ENCODE results near the gene G0S2.
"Not testable (repeated sequence)": the region's sequence is repeated elsewhere in the genome, so short reads cannot be mapped to it uniquely, and the experiment has no call there.

The G0S2 gene

GRCh38 chr1:209675565-209676154 is 448 bp downstream of the G0S2 start:
- CTCF ChIA-PET, result interaction anchor here (0.8 to 2.3 kb wide), 8 partner anchors 17 to 108 kb away, joined by 3 to 10 read pairs (median 3); no protein-coding TSS in a partner anchor
- Mint-ChIP-seq H3K4me1 (peaks cover 64% of the 10 kb centered on the region), H3K4me3 (peak overlapping the region; percentile 63), H3K27ac (no peak overlapping the region), H3K27me3 (peaks cover 58% of the 10 kb centered on the region), H3K9me3 (no peaks in the 10 kb centered on the region), H3K36me3 (peaks cover 9% of the 10 kb centered on the region)
- no peak for DNase-seq

GRCh38 chr1:209678981-209679539 is 3.8 kb downstream of the G0S2 start:
- DNase-seq, result no peak
- Mint-ChIP-seq H3K36me3 (peaks cover 9% of the 10 kb centered on the region), H3K4me3 (no peak overlapping the region), H3K27ac (no peak overlapping the region), H3K9me3 (no peaks in the 10 kb centered on the region), H3K27me3 (peaks cover 55% of the 10 kb centered on the region), H3K4me1 (peaks cover 32% of the 10 kb centered on the region)
- CTCF ChIA-PET, result interaction anchor here (1.1 kb wide), 1 partner anchor 11 kb away, joined by 3 read pairs; no protein-coding TSS in a partner anchor

GRCh38 chr1:209685821-209686220 is 10.6 kb downstream of the G0S2 start:
- H3K4me1 Mint-ChIP-seq, result peaks cover 54% of the 10 kb centered on the region
- CTCF ChIA-PET, result interaction anchor here (0.6 to 3.3 kb wide), 9 partner anchors 12 to 83 kb away, joined by 3 to 14 read pairs (median 3); no protein-coding TSS in a partner anchor
- H3K4me3 Mint-ChIP-seq, result peak overlapping the region; percentile 43

GRCh38 chr1:209686322-209686721 is 11.1 kb downstream of the G0S2 start:
- Mint-ChIP-seq H3K36me3 (peaks cover 13% of the 10 kb centered on the region), H3K4me3 (peak overlapping the region; percentile 43), H3K27ac (peak overlapping the region; percentile 69), H3K9me3 (peaks cover 2% of the 10 kb centered on the region), H3K4me1 (peaks cover 59% of the 10 kb centered on the region), H3K27me3 (peaks cover 8% of the 10 kb centered on the region)
- CTCF ChIA-PET, result interaction anchor here (0.6 to 3.3 kb wide), 10 partner anchors 10 to 83 kb away, joined by 3 to 14 read pairs (median 4); no protein-coding TSS in a partner anchor
- no peak for DNase-seq

More at GRCh38 chr1:209685821-209686220, 10.6 kb downstream of the G0S2 start:
- Mint-ChIP-seq H3K36me3 (peaks cover 13% of the 10 kb centered on the region), H3K27me3 (peaks cover 8% of the 10 kb centered on the region), H3K9me3 (peaks cover 2% of the 10 kb centered on the region), H3K27ac (peak overlapping the region; percentile 69)
- peak; percentile 73 for DNase-seq

GRCh38 chr1:209688746-209689234 is 13.6 kb downstream of the G0S2 start:
- Mint-ChIP-seq H3K27me3 (peaks cover 11% of the 10 kb centered on the region), H3K36me3 (peaks cover 13% of the 10 kb centered on the region), H3K27ac (no peak overlapping the region), H3K4me3 (no peak overlapping the region), H3K9me3 (peaks cover 2% of the 10 kb centered on the region), H3K4me1 (peaks cover 75% of the 10 kb centered on the region)
- DNase-seq, result no peak
- CTCF ChIA-PET, result interaction anchor here (1.0 to 3.4 kb wide), 6 partner anchors 39 to 119 kb away, joined by 3 to 12 read pairs (median 5); no protein-coding TSS in a partner anchor

GRCh38 chr1:209689477-209689876 is 14.3 kb downstream of the G0S2 start:
- Mint-ChIP-seq H3K4me1 (peaks cover 75% of the 10 kb centered on the region), H3K9me3 (peaks cover 2% of the 10 kb centered on the region), H3K36me3 (peaks cover 13% of the 10 kb centered on the region), H3K4me3 (no peak overlapping the region), H3K27ac (no peak overlapping the region), H3K27me3 (peaks cover 14% of the 10 kb centered on the region)
- CTCF ChIA-PET, result interaction anchor here (0.8 to 3.4 kb wide), 7 partner anchors 10 to 113 kb away, joined by 3 to 12 read pairs (median 5); partner anchors contain the start of gene HSD11B1
- DNase-seq, result no peak

- Mint-ChIP-seq H3K27me3 (peaks cover 10% of the 10 kb centered on the region), H3K27ac (no peak overlapping the region), H3K36me3 (peaks cover 9% of the 10 kb centered on the region), H3K4me1 (peaks cover 63% of the 10 kb centered on the region), H3K9me3 (peaks cover 2% of the 10 kb centered on the region), H3K4me3 (no peak overlapping the region)
- CTCF ChIA-PET, result interaction anchor here (0.9 to 4.0 kb wide), 10 partner anchors 11 to 125 kb away, joined by 3 to 25 read pairs (median 4); partner anchors contain the start of gene CAMK1G
- DNase-seq, result no peak
These were observed 16.0 kb downstream of the G0S2 start for GRCh38 chr1:209691237-209691636.

- H3K27ac Mint-ChIP-seq, result no peak overlapping the region
- H3K4me3 Mint-ChIP-seq, result no peak overlapping the region
- CTCF ChIA-PET, result interaction anchor here (0.6 to 4.0 kb wide), 15 partner anchors 15 to 127 kb away, joined by 3 to 25 read pairs (median 5); partner anchors contain the start of genes CAMK1G and G0S2
These were observed 17.1 kb downstream of the G0S2 start for GRCh38 chr1:209692296-209692695.

GRCh38 chr1:209692745-209693504 is 17.7 kb downstream of the G0S2 start:
- CTCF ChIA-PET, result interaction anchor here (0.6 to 4.0 kb wide), 27 partner anchors 9 to 127 kb away, joined by 3 to 25 read pairs (median 5); partner anchors contain the start of genes CAMK1G, G0S2, HSD11B1 and TRAF3IP3
- Mint-ChIP-seq H3K36me3 (peaks cover 9% of the 10 kb centered on the region), H3K9me3 (peaks cover 2% of the 10 kb centered on the region), H3K27me3 (peaks cover 10% of the 10 kb centered on the region), H3K27ac (no peak overlapping the region), H3K4me1 (peaks cover 60% of the 10 kb centered on the region), H3K4me3 (no peak overlapping the region)
- DNase-seq, result peak; percentile 81

More at GRCh38 chr1:209692296-209692695, 17.1 kb downstream of the G0S2 start:
- no peak for DNase-seq
- Mint-ChIP-seq H3K36me3 (peaks cover 12% of the 10 kb centered on the region), H3K27me3 (peaks cover 10% of the 10 kb centered on the region), H3K4me1 (peaks cover 63% of the 10 kb centered on the region), H3K9me3 (peaks cover 2% of the 10 kb centered on the region)

GRCh38 chr1:209696673-209697072 is 21.5 kb downstream of the G0S2 start:
- CTCF ChIA-PET, result interaction anchor here (1.0 to 2.4 kb wide), 8 partner anchors 8 to 130 kb away, joined by 3 to 15 read pairs (median 3); partner anchors contain the start of gene HSD11B1
- Mint-ChIP-seq H3K36me3 (peaks cover 3% of the 10 kb centered on the region), H3K4me1 (peaks cover 37% of the 10 kb centered on the region), H3K9me3 (no peaks in the 10 kb centered on the region), H3K27me3 (peaks cover 6% of the 10 kb centered on the region), H3K27ac (no peak overlapping the region), H3K4me3 (no peak overlapping the region)
- no peak for DNase-seq

GRCh38 chr1:209697126-209697525 is 21.9 kb downstream of the G0S2 start:
- Mint-ChIP-seq H3K36me3 (peaks cover 3% of the 10 kb centered on the region), H3K4me3 (no peak overlapping the region), H3K27me3 (peaks cover 6% of the 10 kb centered on the region), H3K27ac (no peak overlapping the region), H3K9me3 (no peaks in the 10 kb centered on the region), H3K4me1 (peaks cover 38% of the 10 kb centered on the region)
- CTCF ChIA-PET, result interaction anchor here (1.0 to 2.4 kb wide), 9 partner anchors 8 to 131 kb away, joined by 3 to 15 read pairs (median 3); partner anchors contain the start of gene HSD11B1
- no peak for DNase-seq

- DNase-seq, H3K27me3 Mint-ChIP-seq, H3K36me3 Mint-ChIP-seq, H3K27ac Mint-ChIP-seq, H3K9me3 Mint-ChIP-seq, H3K4me3 Mint-ChIP-seq: not testable (repeated sequence)
- CTCF ChIA-PET, result interaction anchor here (1.2 kb wide), 1 partner anchor 44 kb away, joined by 5 read pairs; no protein-coding TSS in a partner anchor
- peaks cover 33% of the 10 kb centered on the region for H3K4me1 Mint-ChIP-seq
These were observed 25.5 kb downstream of the G0S2 start for GRCh38 chr1:209700686-209701085.

- Mint-ChIP-seq H3K27ac (no peak overlapping the region), H3K27me3 (no peaks in the 10 kb centered on the region)
- CTCF ChIA-PET, result interaction anchor here (1.1 to 2.1 kb wide), 3 partner anchors 9 to 45 kb away, joined by 3 to 4 read pairs (median 3); no protein-coding TSS in a partner anchor
These were observed 27.6 kb downstream of the G0S2 start for GRCh38 chr1:209702832-209703231.

More at GRCh38 chr1:209702832-209703231, 27.6 kb downstream of the G0S2 start:
- peaks cover 16% of the 10 kb centered on the region for H3K4me1 Mint-ChIP-seq
- no peaks in the 10 kb centered on the region for H3K9me3 Mint-ChIP-seq
- no peak overlapping the region for H3K4me3 Mint-ChIP-seq
- DNase-seq, result no peak
- no peaks in the 10 kb centered on the region for H3K36me3 Mint-ChIP-seq
